Fibroblast of lung (primary cell): ENCODE data around the gene CCNJL.

Experiments used
- CTCF ChIP-seq, 2 donors: IDR thresholded peaks in 1 of 2; conservative IDR thresholded peaks in 1 of 2; 1 replicate in 1 of 2; 2 replicates in 1 of 2; pipeline ENCODE4 v1.5.1; 2011 to 2012; ENCODE audit warnings: low read length in 2 of 2, control low read depth in 1 of 2, inconsistent platforms in 1 of 2, low read depth in 1 of 2, mild to moderate bottlenecking in 1 of 2
- EZH2 ChIP-seq: IDR thresholded peaks from 2 replicates; pipeline ENCODE4 v1.5.1; 2012; ENCODE audit warnings: low read length, control low read depth, mild to moderate bottlenecking; ENCODE audit errors: missing control alignments

GRCh38 chr5:160341309-160341870 lies 29.0 kb upstream of the CCNJL start:
- TF ChIP-seq EZH2: no peak
- no peak for TF ChIP-seq CTCF (conservative IDR thresholded peaks at IDR 0.05 in 1 of 2, IDR thresholded peaks at IDR 0.05 in 1 of 2; ENCODE audit: low read depth in 1 of 2, low read length in 2 of 2)
